ENCODE data around the gene POLR2J.
"Not testable (repeated sequence)": the region's sequence is repeated elsewhere in the genome, so short reads cannot be mapped to it uniquely, and the experiment has no call there.

- TF ChIP-seq CTCF (IDR thresholded peaks at IDR 0.05; ENCODE audit: poor library complexity); EZH2 (IDR thresholded peaks at IDR 0.05; ENCODE audit: borderline replicate concordance): not testable (repeated sequence)
Observed at GRCh38 chr7:102514881-102515721, 36.4 kb upstream of the POLR2J start.

All from hepatocyte (in vitro differentiated cells).